Omental fat pad (tissue), 4 donors: Measurements from ENCODE around the gene FIBCD1. TPM values are rescaled to one million over a fixed set of nuclear protein-coding genes. Genes with fewer than 3 reads are reported as not detected.
A peak's percentile ranks its signal among the peaks of the same experiment; 100 is the strongest.

Source experiments
- ATAC-seq: fragments of 150-250 bp; one replicate; pipeline ENCODE4 v1.9.1; 2016; ENCODE audit warnings: mild to moderate bottlenecking, moderate library complexity; ENCODE audit not compliant: low FRiP score
- DNase-seq: peaks from one replicate; pipeline ENCODE4 v3.0.0-alpha.2; 2019; ENCODE audit warnings: low spot score
- CTCF ChIP-seq, 3 donors: fragments of 450-650 bp; IDR thresholded peaks; one replicate each; pipeline ENCODE4 v1.5.1; 2016 to 2017; ENCODE audit warnings: antibody characterized with exemption in 3 of 3, mild to moderate bottlenecking in 3 of 3, moderate library complexity in 2 of 3
- total RNA-seq, 4 donors: library from RNA; depleted of rRNA; stranded (reverse); fragments of >200 nt; gene quantifications; one replicate each; pipeline ENCODE4 v1.1.0, GENCODE V29; 2016

FIBCD1 gene
- total RNA-seq, 4 donors from 2014 or later, result 1.6 TPM; not detected in 3

GRCh38 chr9:130935648-130936271 is 3.3 kb downstream of the FIBCD1 start:
- ATAC-seq (no peak), DNase-seq (no peak)
- no peak for TF ChIP-seq CTCF (IDR thresholded peaks at IDR 0.05)

- DNase-seq, result no peak
- ATAC-seq, result no peak
- no peak for TF ChIP-seq CTCF (IDR thresholded peaks at IDR 0.05)
Observed at GRCh38 chr9:130934702-130935647, 4.1 kb downstream of the FIBCD1 start.

GRCh38 chr9:130934246-130934645 is 4.8 kb downstream of the FIBCD1 start:
- DNase-seq (no peak), ATAC-seq (no peak)
- no peak for TF ChIP-seq CTCF (IDR thresholded peaks at IDR 0.05)

- ATAC-seq (peak; percentile 66), DNase-seq (no peak)
- TF ChIP-seq CTCF (IDR thresholded peaks at IDR 0.05), result no peak
Observed at GRCh38 chr9:130933114-130934046, 5.7 kb downstream of the FIBCD1 start.

GRCh38 chr9:130932255-130933079 is 6.6 kb downstream of the FIBCD1 start:
- ATAC-seq (no peak), DNase-seq (no peak)
- no peak for TF ChIP-seq CTCF (IDR thresholded peaks at IDR 0.05)
